Ovary (tissue), 9 donors: Measurements from ENCODE around the gene MEGF6. TPM values are rescaled to one million over a fixed set of nuclear protein-coding genes. Genes with fewer than 3 reads are reported as not detected.

Source experiments
- DNase-seq, 5 donors: peaks; one replicate each; pipeline ENCODE4 v3.0.0-alpha.2; 2019 to 2020
- H3K27ac ChIP-seq, 2 donors: fragments of 200-600 bp; one replicate each; pipeline versions ENCODE4 v1.5.1 to v1.8.0; 2019 to 2022
- H3K27me3 ChIP-seq: fragments of 200-600 bp; one replicate; pipeline ENCODE4 v1.8.0; 2022
- H3K36me3 ChIP-seq: fragments of 200-600 bp; sonication (generic); one replicate; pipeline ENCODE4 v1.5.1; 2019
- H3K4me1 ChIP-seq: one replicate; pipeline ENCODE4 v1.8.1; 2013; ENCODE audit warnings: mild to moderate bottlenecking, moderate library complexity; ENCODE audit not compliant: insufficient read depth
- H3K4me3 ChIP-seq: fragments of 200-600 bp; sonication (generic); one replicate; pipeline ENCODE4 v1.5.1; 2017
- H3K9me3 ChIP-seq, 2 donors: fragments of 200-600 bp in 1 of 2; sonication (generic) in 1 of 2; one replicate each; pipeline versions ENCODE4 v1.5.1 to v1.8.1; 2013 to 2019; ENCODE audit warnings: mild to moderate bottlenecking in 1 of 2, moderate library complexity in 1 of 2
- EP300 ChIP-seq: sonication (generic); formaldehyde crosslinking; IDR thresholded peaks from one replicate; pipeline ENCODE4 v1.6.1; 2017; ENCODE audit warnings: antibody characterized with exemption
- POLR2A ChIP-seq: fragments of 450-650 bp; IDR thresholded peaks from one replicate; pipeline ENCODE4 v1.6.1; 2017; ENCODE audit warnings: antibody characterized with exemption, mild to moderate bottlenecking, moderate library complexity
- WGBS, 3 donors: extraction: QIAGEN DNeasy Blood & Tissue Kit in 1 of 3; methylation state at CpG; one replicate each; pipeline versions ENCODE4 v1.1.5 to v1.1.7; 2013 to 2017; 5-methylcytosine and 5-hydroxymethylcytosine counted together
- intact Hi-C, 4 donors: fragments of 100-400 bp; cut with DNase I; formaldehyde crosslinking; loops; one replicate each; pipeline versions ENCODE4 v1.11.0 to v1.15.1; 2022 to 2023
- polyA plus RNA-seq, 2 donors: library from polyadenylated mRNA; stranded (reverse); fragments of 200-250 nt in 1 of 2; fragments of 350-450 nt in 1 of 2; fragmentation: Illumina TruSeq in 1 of 2; extraction: RNeasy Lipid Tissue Mini Kit (QIAGEN cat#74804) in 1 of 2; gene quantifications; one replicate each; pipeline ENCODE4 v1.2.3, GENCODE V29; 2013 to 2014
- total RNA-seq, 7 donors: library from RNA; depleted of rRNA in 2 of 7; stranded (reverse); fragments of >200 nt in 2 of 7; fragmentation: NEBNext Ultra II Directional in 3 of 7; extraction: Animal tissue kit (Norgen Biotek cat#: 25700) in 3 of 7; gene quantifications; one replicate each; pipeline versions ENCODE4 v1.1.0 to v1.2.4, GENCODE V29; 2016 to 2023
- TF ChIP-seq, protein P1 (sequence below), 3 donors: fragments of 450-650 bp in 2 of 3; fragments of 200-600 bp in 1 of 3; IDR thresholded peaks; one replicate each; pipeline versions ENCODE4 v1.5.1 to v1.8.0; 2016 to 2022; ENCODE audit warnings: antibody characterized with exemption in 3 of 3, mild to moderate bottlenecking in 1 of 3
- donor health status: DM: no; HTN: no; CAD: no; lungs with moderate emphysema.
- donor health status: DM: no; HTN: no; CAD: no.
- donor health status: Bipolar disorder and iron deficiency.
- donor health status: DM: yes; HTN: yes; CAD: no.
- donor health status: DM: no; HTN: no; CAD: no.
- donor health status: DM: yes; HTN: yes; CAD: no.

MEGF6 gene
- total and polyA plus RNA-seq, 9 donors, result 0.10 to 117 (median 12.5) TPM

DNA sequence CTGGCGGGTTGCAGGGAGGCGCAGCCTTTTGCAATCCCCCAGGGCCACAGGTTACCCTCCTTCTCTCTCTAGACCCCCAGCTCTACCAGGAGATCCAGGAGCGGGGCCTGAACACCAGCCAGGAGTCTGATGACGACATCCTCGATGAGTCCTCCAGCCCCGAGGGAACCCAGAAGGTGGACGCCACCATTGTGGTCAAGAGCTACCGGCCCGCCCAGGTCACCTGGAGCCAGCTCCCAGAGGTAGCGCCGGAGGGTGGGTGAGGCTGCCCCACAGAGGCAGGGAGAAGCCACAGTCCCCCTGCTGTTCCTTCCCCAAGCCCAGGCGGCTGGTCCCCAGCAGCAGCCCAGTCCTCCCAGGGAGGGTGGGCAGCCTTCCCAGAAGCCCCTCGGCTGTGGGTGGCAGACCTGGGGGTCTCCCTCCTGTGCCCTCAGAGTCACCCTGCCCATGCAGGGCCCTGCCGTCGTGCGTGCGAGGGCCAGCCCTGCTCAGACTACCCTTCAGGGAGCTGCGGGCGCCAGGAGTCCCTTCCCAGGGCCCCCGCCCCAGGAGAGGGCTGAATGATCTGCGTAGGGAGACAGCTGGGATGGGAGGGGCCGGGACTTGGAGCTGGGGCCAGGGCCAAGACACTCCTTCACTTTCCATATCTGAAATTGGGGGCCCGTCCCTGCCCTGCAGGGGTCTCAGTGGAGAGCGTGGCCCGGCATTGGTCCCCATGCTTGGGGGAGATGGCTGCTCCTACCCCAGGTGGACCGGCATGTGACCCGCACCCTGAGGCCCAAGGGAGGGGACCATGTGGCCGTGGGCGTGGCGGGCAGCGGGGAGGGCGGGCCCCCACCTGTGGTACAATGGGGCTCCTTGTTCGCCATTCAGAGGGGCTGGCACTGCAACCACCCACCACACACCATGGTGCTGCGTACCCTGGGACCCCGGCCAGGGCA is 143.9 kb downstream of the MEGF6 start:
- no peak overlapping the region for H3K27ac ChIP-seq
- intact Hi-C loops, result loop anchor here in 1 of 4 donors (10.0 kb wide), 1 partner anchor 247 kb away; no protein-coding TSS in a partner anchor
- peak in 1 of 5 donors; percentile 29 for DNase-seq
- no peaks in the 10 kb centered on the region for H3K27me3 ChIP-seq
- no peaks in the 10 kb centered on the region for H3K36me3 ChIP-seq
- H3K4me3 ChIP-seq, result no peak overlapping the region
- TF ChIP-seq EP300, result no peak
- TF ChIP-seq, protein P1, sequence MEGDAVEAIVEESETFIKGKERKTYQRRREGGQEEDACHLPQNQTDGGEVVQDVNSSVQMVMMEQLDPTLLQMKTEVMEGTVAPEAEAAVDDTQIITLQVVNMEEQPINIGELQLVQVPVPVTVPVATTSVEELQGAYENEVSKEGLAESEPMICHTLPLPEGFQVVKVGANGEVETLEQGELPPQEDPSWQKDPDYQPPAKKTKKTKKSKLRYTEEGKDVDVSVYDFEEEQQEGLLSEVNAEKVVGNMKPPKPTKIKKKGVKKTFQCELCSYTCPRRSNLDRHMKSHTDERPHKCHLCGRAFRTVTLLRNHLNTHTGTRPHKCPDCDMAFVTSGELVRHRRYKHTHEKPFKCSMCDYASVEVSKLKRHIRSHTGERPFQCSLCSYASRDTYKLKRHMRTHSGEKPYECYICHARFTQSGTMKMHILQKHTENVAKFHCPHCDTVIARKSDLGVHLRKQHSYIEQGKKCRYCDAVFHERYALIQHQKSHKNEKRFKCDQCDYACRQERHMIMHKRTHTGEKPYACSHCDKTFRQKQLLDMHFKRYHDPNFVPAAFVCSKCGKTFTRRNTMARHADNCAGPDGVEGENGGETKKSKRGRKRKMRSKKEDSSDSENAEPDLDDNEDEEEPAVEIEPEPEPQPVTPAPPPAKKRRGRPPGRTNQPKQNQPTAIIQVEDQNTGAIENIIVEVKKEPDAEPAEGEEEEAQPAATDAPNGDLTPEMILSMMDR (IDR thresholded peaks at IDR 0.05), result no peak
- TF ChIP-seq POLR2A, result no peak
- H3K4me1 ChIP-seq, result peaks cover 4% of the 10 kb centered on the region
- WGBS, 3 donors, result 79 to 84% (median 80%) methylated on average over 35 of the region's 35 CpGs
- H3K9me3 ChIP-seq, result no peaks in the 10 kb centered on the region

DNA sequence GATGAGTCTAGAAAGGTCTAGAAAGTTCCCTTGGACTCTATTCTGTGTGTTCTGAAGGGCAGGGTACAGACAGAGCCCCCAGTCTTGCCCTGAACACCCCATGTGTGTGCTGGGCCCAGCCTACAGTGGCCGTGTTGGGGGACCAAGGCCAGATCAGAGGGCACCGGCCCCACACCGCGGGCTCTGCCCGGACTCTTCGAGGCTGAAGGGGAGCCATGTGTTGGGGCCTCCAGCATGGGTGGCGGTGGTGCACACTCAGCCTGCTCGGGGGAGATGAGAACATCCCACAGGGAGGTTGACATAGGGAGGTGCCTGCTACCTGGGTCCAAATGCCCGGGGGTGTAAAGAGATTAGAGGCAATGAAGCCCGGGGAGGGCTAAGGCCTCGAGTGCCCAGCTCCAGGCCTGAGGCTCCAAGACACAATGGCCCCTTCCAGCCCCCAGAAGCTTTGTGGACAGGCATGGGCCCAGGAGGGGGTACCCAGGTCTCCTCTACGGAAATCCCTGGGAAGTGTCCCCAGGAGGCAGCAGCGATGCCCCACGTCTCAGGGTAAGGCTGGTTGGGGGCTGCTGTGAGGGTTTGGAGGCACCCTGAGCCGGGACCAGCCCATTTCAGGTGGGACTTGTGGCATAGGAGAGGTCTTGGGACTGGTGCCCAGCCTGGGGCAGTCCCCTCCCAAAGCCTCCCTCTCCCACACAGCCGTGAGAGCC is 144.8 kb downstream of the MEGF6 start:
- Histone ChIP-seq H3K4me1 (no peaks in the 10 kb centered on the region), H3K27ac (no peak overlapping the region), H3K27me3 (no peaks in the 10 kb centered on the region), H3K9me3 (no peaks in the 10 kb centered on the region), H3K36me3 (no peaks in the 10 kb centered on the region), H3K4me3 (no peak overlapping the region)
- intact Hi-C loops, result loop anchor here in 1 of 4 donors (10.0 kb wide), 1 partner anchor 248 kb away; no protein-coding TSS in a partner anchor
- WGBS, 3 donors, result 90 to 95% (median 92%) methylated on average over 16 of the region's 16 CpGs
- no peak for TF ChIP-seq POLR2A
- peak in 1 of 5 donors; percentile 27 for DNase-seq

DNA sequence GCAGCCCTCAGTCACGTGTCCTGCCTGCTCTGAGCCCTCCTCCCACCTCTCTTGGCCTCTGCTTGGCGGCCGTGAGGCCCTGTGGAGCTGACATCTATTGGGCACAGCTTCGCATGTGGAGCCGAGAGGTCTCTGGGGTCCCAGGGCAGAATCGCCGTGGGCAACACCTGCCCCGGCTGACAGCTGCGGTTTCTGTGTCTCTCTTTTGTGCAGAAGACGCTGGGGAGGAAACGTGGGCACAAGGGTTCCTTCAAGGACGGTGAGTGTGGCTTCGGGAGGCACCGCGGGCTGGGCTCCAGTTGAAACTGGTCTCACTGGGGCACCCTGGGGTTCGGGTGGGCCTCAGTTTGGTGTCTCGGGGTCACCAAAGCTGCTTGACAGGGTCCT is 145.4 kb downstream of the MEGF6 start:
- no peaks in the 10 kb centered on the region for H3K4me1 ChIP-seq
- no peaks in the 10 kb centered on the region for H3K36me3 ChIP-seq
- intact Hi-C loops, result loop anchor here in 1 of 4 donors (10.0 kb wide), 1 partner anchor 249 kb away; no protein-coding TSS in a partner anchor
- TF ChIP-seq EP300 (no peak), POLR2A (no peak)
- TF ChIP-seq, protein P1 (IDR thresholded peaks at IDR 0.05), result no peak
- H3K4me3 ChIP-seq, result no peak overlapping the region
- WGBS, 3 donors, result 88 to 94% (median 88%) methylated on average over 17 of the region's 17 CpGs
- H3K9me3 ChIP-seq, result no peaks in the 10 kb centered on the region
- H3K27me3 ChIP-seq, result no peaks in the 10 kb centered on the region
- DNase-seq, result no peak
- no peak overlapping the region for H3K27ac ChIP-seq

DNA sequence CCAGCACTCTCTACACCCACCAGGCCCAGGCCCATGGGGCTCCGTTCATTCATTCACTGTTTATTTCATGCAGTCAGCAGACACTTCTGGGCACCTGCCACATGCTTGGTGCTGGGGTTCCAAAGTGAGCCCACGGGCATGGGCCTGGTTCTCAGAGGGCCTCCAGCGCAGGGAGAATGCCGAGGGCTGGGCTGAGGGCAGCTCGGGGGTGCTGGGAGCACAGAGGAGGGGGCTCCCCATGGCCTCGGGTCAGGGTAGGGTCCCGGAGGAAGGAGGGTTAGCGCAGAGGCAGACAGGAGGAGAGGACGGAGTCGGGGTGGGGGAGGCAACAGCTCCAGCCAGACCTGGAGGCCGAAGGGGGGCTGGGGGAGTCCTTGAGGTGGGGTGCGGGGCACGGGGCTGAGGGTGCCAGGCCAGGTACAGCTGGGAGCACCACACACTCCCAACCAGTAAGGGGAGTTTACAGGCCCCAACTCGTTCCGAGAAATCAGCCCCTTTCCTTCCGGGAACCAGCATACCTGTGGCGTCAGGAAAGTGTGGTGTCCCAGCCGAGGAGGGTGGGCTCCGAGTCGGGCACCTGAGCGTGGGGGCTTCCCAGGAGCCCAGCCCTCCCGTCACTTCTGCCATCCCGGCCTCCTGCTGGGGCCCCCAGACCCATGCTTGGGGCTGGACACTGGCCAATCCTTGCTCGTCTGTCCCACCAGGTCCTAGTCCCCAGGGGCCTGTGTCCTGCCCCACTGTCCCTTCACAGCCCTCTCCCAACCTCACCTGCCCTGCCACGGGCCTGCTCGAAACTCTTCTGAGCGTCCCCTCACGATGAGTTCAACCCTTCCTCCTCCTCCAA is 146.0 kb downstream of the MEGF6 start:
- H3K4me3 ChIP-seq, result no peak overlapping the region
- no peaks in the 10 kb centered on the region for H3K27me3 ChIP-seq
- no peaks in the 10 kb centered on the region for H3K36me3 ChIP-seq
- H3K27ac ChIP-seq, result no peak overlapping the region
- 81 to 86% (median 81%) methylated on average over 27 to 28 of the region's 28 CpGs for WGBS, 3 donors
- intact Hi-C loops, result loop anchor here in 1 of 4 donors (10.0 kb wide), 1 partner anchor 249 kb away; no protein-coding TSS in a partner anchor
- H3K4me1 ChIP-seq, result peaks cover 5% of the 10 kb centered on the region
- TF ChIP-seq, protein P1 (IDR thresholded peaks at IDR 0.05), result no peak
- no peak for TF ChIP-seq EP300
- no peak for TF ChIP-seq POLR2A
- H3K9me3 ChIP-seq, result no peaks in the 10 kb centered on the region
- peak in 1 of 5 donors; percentile 31 for DNase-seq
